ENCODE results near the gene KRTAP19-7. TPM values are rescaled to one million over a fixed set of nuclear protein-coding genes. Genes with fewer than 3 reads are reported as not detected.

The KRTAP19-7 gene
- total and polyA plus RNA-seq, 2 of the 8 experiments (the other 6 are each of a cell fraction or from before 2014, with no cell fraction given) = not detected

DNA sequence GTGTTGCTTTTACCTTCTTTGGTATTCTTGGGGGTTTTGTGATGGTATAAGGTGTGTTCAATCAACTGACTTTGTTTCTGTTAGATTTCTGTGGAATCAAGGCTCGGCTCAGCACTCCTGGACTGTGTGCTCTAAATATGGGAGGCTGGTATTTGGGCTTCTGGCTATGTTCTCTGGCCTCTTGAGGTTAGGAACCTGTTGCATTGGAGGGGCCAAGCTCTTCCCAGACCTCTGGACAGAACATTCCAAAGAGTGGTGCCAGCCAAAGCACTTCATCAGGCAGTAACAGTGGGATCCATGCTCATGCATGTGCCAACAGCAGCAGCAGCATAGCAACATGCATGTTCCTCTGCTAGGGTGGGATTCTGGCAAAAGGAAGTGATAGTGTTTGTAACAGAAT lies 8.3 kb downstream of the KRTAP19-7 start:
- H3K18ac ChIP-seq (ENCODE audit: extremely low read depth, low read length) = no peak overlapping the region
- DNase-seq (ENCODE audit: low read depth in 1 of 2, low spot score in 2 of 2) (no peak), FAIRE-seq (no peak)
- no peak overlapping the region for H2BK120ac ChIP-seq (replicated peaks; ENCODE audit: low read depth, low read length)
- H3K27ac ChIP-seq (ENCODE audit: low read depth, low read length) = no peak overlapping the region
- ChIA-PET CTCF (ENCODE audit: partially characterized antibody) (no interaction called here), POLR2A (ENCODE audit: partially characterized antibody) (no interaction called here)
- 100% methylated on average over 1 of the region's 1 CpG; no CpG with 5 or more reads in 1 of the 2 experiments for WGBS, 2 experiments (ENCODE audit: extremely low coverage in 1 of 2, insufficient coverage in 1 of 2, insufficient read length in 1 of 2, insufficient replicate concordance in 2 of 2, low coverage in 1 of 2, low lambda C conversion rate in 2 of 2, missing lambda C conversion rate in 1 of 2)
- H3K79me1 ChIP-seq (ENCODE audit: low read depth, low read length) = no peaks in the 10 kb centered on the region
- H3K27me3 ChIP-seq (replicated peaks in 1 of 4; ENCODE audit: control insufficient read depth in 3 of 4, extremely low read depth in 1 of 4, insufficient read depth in 3 of 4, low read length in 3 of 4) = no peaks in the 10 kb centered on the region
- no peak overlapping the region for H2BK15ac ChIP-seq (ENCODE audit: low read length)
- H3K14ac ChIP-seq (ENCODE audit: insufficient read length) = no peak overlapping the region
- H3K4me1 ChIP-seq (replicated peaks in 1 of 4; ENCODE audit: control insufficient read depth in 3 of 4, insufficient read depth in 4 of 4, low read length in 3 of 4) = no peaks in the 10 kb centered on the region
- no peak overlapping the region for H2BK20ac ChIP-seq (ENCODE audit: low read length)
- H3K4ac ChIP-seq (replicated peaks; ENCODE audit: insufficient read length, low read depth, low read length) = no peak overlapping the region
- H2BK5ac ChIP-seq (ENCODE audit: low read depth, low read length) = no peak overlapping the region
- H3K36me3 ChIP-seq (ENCODE audit: control insufficient read depth in 2 of 4, insufficient read depth in 4 of 4, low read length in 3 of 4) = no peaks in the 10 kb centered on the region
- no peaks in the 10 kb centered on the region for H4K20me1 ChIP-seq (replicated peaks in 1 of 2; ENCODE audit: control insufficient read depth in 1 of 2, insufficient read depth in 2 of 2, low read length in 2 of 2)
- no peak overlapping the region for H2AK5ac ChIP-seq (ENCODE audit: low read depth, low read length)
- H2BK12ac ChIP-seq (ENCODE audit: low read depth, low read length) = no peak overlapping the region
- H3K9me3 ChIP-seq (ENCODE audit: insufficient read depth in 2 of 2, low read depth in 1 of 2, low read length in 1 of 2) = no peaks in the 10 kb centered on the region
- H3K23ac ChIP-seq (ENCODE audit: insufficient read length) = no peak overlapping the region
- H4K91ac ChIP-seq (replicated peaks; ENCODE audit: insufficient read length, low read length) = no peak overlapping the region
- H3K23me2 ChIP-seq (ENCODE audit: low read depth, low read length) = no peaks in the 10 kb centered on the region
- no peak overlapping the region for H4K5ac ChIP-seq (ENCODE audit: insufficient read length, low read depth, low read length)
- H3K56ac ChIP-seq (replicated peaks; ENCODE audit: insufficient read length, low read depth, low read length) = no peak overlapping the region
- H3K9ac ChIP-seq (replicated peaks in 1 of 4; ENCODE audit: extremely low read depth in 1 of 4, low read depth in 3 of 4, low read length in 3 of 4) = no peak overlapping the region
- no peak overlapping the region for H4K8ac ChIP-seq (ENCODE audit: extremely low read depth, insufficient read depth, low read length)
- TF ChIP-seq YY1 (IDR thresholded peaks at IDR 0.05; ENCODE audit: low read depth, low read length) (no peak), TBP (IDR thresholded peaks at IDR 0.05; ENCODE audit: low read depth, low read length) (no peak), EGR1 (IDR thresholded peaks at IDR 0.05; ENCODE audit: borderline replicate concordance, low read depth, low read length) (no peak), KDM5A (IDR thresholded peaks at IDR 0.05; ENCODE audit: low read length) (no peak), NRF1 (IDR thresholded peaks at IDR 0.05; ENCODE audit: low read depth, low read length) (no peak), SP1 (IDR thresholded peaks at IDR 0.05; ENCODE audit: low read depth, low read length) (no peak), SAP30 (IDR thresholded peaks at IDR 0.05; ENCODE audit: insufficient read depth, insufficient replicate concordance, low read length) (no peak)
- TF ChIP-seq, protein P1, sequence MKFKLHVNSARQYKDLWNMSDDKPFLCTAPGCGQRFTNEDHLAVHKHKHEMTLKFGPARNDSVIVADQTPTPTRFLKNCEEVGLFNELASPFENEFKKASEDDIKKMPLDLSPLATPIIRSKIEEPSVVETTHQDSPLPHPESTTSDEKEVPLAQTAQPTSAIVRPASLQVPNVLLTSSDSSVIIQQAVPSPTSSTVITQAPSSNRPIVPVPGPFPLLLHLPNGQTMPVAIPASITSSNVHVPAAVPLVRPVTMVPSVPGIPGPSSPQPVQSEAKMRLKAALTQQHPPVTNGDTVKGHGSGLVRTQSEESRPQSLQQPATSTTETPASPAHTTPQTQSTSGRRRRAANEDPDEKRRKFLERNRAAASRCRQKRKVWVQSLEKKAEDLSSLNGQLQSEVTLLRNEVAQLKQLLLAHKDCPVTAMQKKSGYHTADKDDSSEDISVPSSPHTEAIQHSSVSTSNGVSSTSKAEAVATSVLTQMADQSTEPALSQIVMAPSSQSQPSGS (IDR thresholded peaks at IDR 0.05; ENCODE audit: low read length) = no peak
- no peak overlapping the region for H3K4me3 ChIP-seq (ENCODE audit: extremely low read depth in 1 of 4, insufficient read depth in 2 of 4, low read depth in 3 of 4, low read length in 4 of 4)
- no peak overlapping the region for H3K4me2 ChIP-seq (ENCODE audit: insufficient read depth in 1 of 2, low read depth in 2 of 2, low read length in 2 of 2)
- no peak overlapping the region for H2AFZ ChIP-seq (ENCODE audit: low read length)
- no peaks in the 10 kb centered on the region for H3K79me2 ChIP-seq (ENCODE audit: control insufficient read depth in 1 of 2, insufficient read depth in 2 of 2, low read length in 2 of 2)
